Small intestine (tissue), 7 donors: ENCODE measurements around the gene ACAA2. TPM values are rescaled to one million over a fixed set of nuclear protein-coding genes. Genes with fewer than 3 reads are reported as not detected.
"Not testable (repeated sequence)": the region's sequence is repeated elsewhere in the genome, so short reads cannot be mapped to it uniquely, and the experiment has no call there.

Source experiments
- DNase-seq, 2 donors: peaks; one replicate each; pipeline versions ENCODE4 v3.0.0 to v3.0.0-alpha.2; 2013
- FAIRE-seq: peaks from 2 replicates; lab custom pipeline; 2012; peaks lifted over from hg19 to GRCh38; lab: Jason Lieb, UNC
- H3K27ac ChIP-seq, 3 donors: one replicate each; pipeline ENCODE4 v1.5.1; 2013; ENCODE audit warnings: low read length in 2 of 3, mild to moderate bottlenecking in 2 of 3, control low read depth in 1 of 3, inconsistent platforms in 1 of 3, low read depth in 1 of 3, moderate library complexity in 1 of 3
- H3K27me3 ChIP-seq, 3 donors: one replicate each; pipeline ENCODE4 v1.6.1; 2013; ENCODE audit warnings: low read length in 3 of 3, inconsistent platforms in 1 of 3; ENCODE audit not compliant: control insufficient read depth in 3 of 3, insufficient read depth in 3 of 3
- H3K36me3 ChIP-seq, 3 donors: one replicate each; pipeline ENCODE4 v1.6.1; 2013; ENCODE audit warnings: low read length in 3 of 3, inconsistent platforms in 1 of 3, low read depth in 1 of 3, mild to moderate bottlenecking in 1 of 3, moderate library complexity in 1 of 3; ENCODE audit not compliant: control insufficient read depth in 3 of 3, insufficient read depth in 2 of 3
- H3K4me1 ChIP-seq, 3 donors: one replicate each; pipeline ENCODE4 v1.6.1; 2013; ENCODE audit warnings: low read length in 2 of 3, inconsistent platforms in 1 of 3, low read depth in 1 of 3, mild to moderate bottlenecking in 1 of 3, moderate library complexity in 1 of 3; ENCODE audit not compliant: control insufficient read depth in 3 of 3, insufficient read depth in 2 of 3
- H3K4me3 ChIP-seq, 3 donors: one replicate each; pipeline ENCODE4 v1.5.1; 2013; ENCODE audit warnings: low read length in 3 of 3, control low read depth in 1 of 3, inconsistent platforms in 1 of 3, low read depth in 1 of 3, mild to moderate bottlenecking in 1 of 3, moderate library complexity in 1 of 3
- H3K9me3 ChIP-seq, 2 donors: one replicate each; pipeline ENCODE4 v1.6.1; 2013; ENCODE audit warnings: low read depth in 1 of 2, low read length in 1 of 2; ENCODE audit not compliant: control insufficient read depth in 2 of 2, insufficient read depth in 1 of 2
- WGBS, 3 donors: extraction: QIAGEN DNeasy Blood & Tissue Kit; methylation state at CpG; one replicate each; pipeline ENCODE4 v1.1.7; 2013; 5-methylcytosine and 5-hydroxymethylcytosine counted together
- polyA plus RNA-seq, 4 donors: library from polyadenylated mRNA; stranded (reverse) in 3 of 4; unstranded in 1 of 4; fragments of 200-250 nt in 3 of 4; fragments of 120-200 nt in 1 of 4; gene quantifications; one replicate each; pipeline versions ENCODE4 v1.2.1 to v1.2.3, GENCODE V29; 2013
- donor health status: healthy with polysubstance abuse.
- donor health status: control.
- donor health status: control.
- donor health status: Bipolar disorder and iron deficiency.
- donor health status: healthy.

Gene ACAA2
- polyA plus RNA-seq, 4 donors, result 114 to 397 (median 208) TPM

DNA sequence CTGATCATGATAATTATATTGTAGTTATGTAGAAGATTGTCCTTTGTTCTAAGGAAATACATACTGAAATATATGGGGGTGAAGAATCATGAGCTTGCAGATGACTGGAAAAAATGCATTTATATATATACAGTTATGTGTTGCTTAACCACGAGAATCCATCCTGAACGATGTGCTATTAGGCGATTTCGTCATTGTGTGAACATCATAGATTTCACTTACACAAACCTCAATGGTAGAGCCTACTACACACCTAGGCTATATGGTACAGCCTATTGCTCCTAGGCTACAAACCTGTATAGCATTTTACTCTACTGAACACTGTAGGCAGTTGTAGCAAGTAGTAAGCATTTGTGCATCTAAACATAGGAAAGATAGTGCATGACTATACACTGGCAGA lies 2.6 kb upstream of the ACAA2 start:
- FAIRE-seq, result peak; percentile 64
- Histone ChIP-seq H3K27ac (no peak overlapping the region), H3K27me3 (no peaks in the 10 kb centered on the region), H3K4me3 (no peak overlapping the region), H3K9me3 (no peaks in the 10 kb centered on the region), H3K4me1 (peaks cover 3 to 23% (median 6%) of the 10 kb centered on the region in 3 donors), H3K36me3 (peaks cover 0 to 11% (median 0%) of the 10 kb centered on the region in 3 donors)
- no peak for DNase-seq
- WGBS, 3 donors, result 80 to 95% (median 91%) methylated on average over 4 of the region's 4 CpGs

DNA sequence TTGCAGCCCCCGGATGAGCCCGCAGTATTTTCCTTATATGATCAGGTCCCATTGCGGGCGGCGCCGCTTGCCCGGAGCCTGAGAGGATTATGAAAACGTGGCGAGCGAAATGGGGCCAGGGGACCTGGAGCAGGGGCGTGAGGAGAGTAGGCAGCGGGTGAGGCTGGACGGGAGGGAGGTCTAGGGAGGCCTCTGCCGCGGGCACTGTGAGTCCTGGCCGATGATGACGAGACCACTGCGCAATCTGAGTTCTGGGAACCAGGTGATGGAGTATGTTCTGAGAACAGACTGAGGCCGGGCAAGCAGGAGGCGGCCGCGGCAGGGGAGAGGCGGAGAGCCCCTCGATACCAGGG lies 790 bp upstream of the ACAA2 start:
- peaks cover 0 to 5% (median 0%) of the 10 kb centered on the region in 3 donors for H3K36me3 ChIP-seq
- H3K4me3 ChIP-seq, result peak overlapping the region; percentile 71 to 90 (median 77)
- H3K9me3 ChIP-seq, result peaks cover 0 to 4% of the 10 kb centered on the region in 2 donors
- peaks cover 3 to 26% (median 6%) of the 10 kb centered on the region in 3 donors for H3K4me1 ChIP-seq
- no peaks in the 10 kb centered on the region for H3K27me3 ChIP-seq
- peak in 1 of 2 donors; percentile 56 for DNase-seq
- H3K27ac ChIP-seq, result peak overlapping the region; percentile 98 to 99 (median 99)
- 0 to 1% (median 0%) methylated on average over 24 of the region's 24 CpGs for WGBS, 3 donors
- FAIRE-seq, result no peak

DNA sequence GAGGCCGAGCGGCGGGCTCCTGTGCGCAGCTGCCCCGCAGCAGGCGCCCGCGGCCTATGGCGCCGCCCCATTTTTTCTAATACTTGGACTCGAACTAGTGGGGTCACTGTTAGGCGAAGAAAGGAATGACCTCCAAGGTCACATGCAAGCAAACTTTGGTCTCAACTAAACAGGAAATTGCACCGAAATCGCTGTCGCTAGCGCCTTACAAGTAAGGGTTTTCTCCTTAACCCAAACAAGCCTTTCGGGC lies 339 bp downstream of the ACAA2 start:
- no peaks in the 10 kb centered on the region for H3K27me3 ChIP-seq
- peak overlapping the region; percentile 98 to 99 (median 99) for H3K27ac ChIP-seq
- DNase-seq (peak; percentile 71 to 81), FAIRE-seq (no peak)
- peak overlapping the region; percentile 71 to 90 (median 77) for H3K4me3 ChIP-seq
- peaks cover 0 to 4% (median 0%) of the 10 kb centered on the region in 3 donors for H3K36me3 ChIP-seq
- WGBS, 3 donors, result 1 to 3% (median 2%) methylated on average over 17 of the region's 17 CpGs
- H3K4me1 ChIP-seq, result peaks cover 3 to 21% (median 6%) of the 10 kb centered on the region in 3 donors
- peaks cover 0 to 13% of the 10 kb centered on the region in 2 donors for H3K9me3 ChIP-seq

DNA sequence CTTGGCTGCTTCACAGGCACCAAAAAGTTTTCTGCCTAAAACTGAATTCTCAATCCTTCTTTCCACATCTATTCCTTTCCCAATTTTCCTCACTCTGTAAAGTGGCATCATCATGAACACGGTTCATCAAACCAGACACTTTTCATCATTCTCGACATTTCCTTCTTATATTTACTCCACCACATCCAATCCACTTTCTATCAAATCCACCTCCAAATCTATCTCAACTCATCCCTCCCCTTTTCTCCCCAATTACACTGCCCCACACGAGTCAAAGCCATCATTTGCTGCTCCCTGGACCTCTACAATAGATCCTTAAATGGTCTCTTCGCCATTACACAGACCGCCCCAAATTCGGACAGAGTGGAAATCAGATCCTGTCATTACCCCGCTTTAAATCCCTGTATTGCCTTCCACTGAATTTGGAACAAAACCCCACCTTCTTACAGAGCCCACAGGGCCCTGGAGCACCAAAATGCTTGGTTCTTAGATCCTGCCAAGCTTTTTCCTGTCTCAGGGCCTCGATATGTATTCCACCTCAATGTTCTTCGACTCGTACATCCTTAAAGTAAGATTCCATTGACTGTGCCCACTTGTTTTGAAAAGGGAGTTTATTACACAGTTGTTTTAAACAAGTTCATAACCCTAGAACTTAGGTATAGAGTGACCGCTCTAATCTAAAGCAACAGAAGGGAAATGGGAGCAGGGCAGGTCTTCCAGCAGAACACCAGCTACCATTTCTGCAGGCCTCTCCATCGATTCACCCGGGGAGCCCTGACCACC lies 856 bp downstream of the ACAA2 start:
- Histone ChIP-seq H3K27me3 (no peaks in the 10 kb centered on the region), H3K4me3 (peak overlapping the region; percentile 71 to 90 (median 77)), H3K4me1 (peaks cover 2 to 16% (median 6%) of the 10 kb centered on the region in 3 donors), H3K36me3 (peaks cover 0 to 4% (median 0%) of the 10 kb centered on the region in 3 donors), H3K27ac (peak overlapping the region; percentile 98 to 99 (median 99)), H3K9me3 (peaks cover 0 to 13% of the 10 kb centered on the region in 2 donors)
- WGBS, 3 donors, result 15 to 31% (median 29%) methylated on average over 13 of the region's 13 CpGs
- DNase-seq (peak in 1 of 2 donors; percentile 23), FAIRE-seq (no peak)

DNA sequence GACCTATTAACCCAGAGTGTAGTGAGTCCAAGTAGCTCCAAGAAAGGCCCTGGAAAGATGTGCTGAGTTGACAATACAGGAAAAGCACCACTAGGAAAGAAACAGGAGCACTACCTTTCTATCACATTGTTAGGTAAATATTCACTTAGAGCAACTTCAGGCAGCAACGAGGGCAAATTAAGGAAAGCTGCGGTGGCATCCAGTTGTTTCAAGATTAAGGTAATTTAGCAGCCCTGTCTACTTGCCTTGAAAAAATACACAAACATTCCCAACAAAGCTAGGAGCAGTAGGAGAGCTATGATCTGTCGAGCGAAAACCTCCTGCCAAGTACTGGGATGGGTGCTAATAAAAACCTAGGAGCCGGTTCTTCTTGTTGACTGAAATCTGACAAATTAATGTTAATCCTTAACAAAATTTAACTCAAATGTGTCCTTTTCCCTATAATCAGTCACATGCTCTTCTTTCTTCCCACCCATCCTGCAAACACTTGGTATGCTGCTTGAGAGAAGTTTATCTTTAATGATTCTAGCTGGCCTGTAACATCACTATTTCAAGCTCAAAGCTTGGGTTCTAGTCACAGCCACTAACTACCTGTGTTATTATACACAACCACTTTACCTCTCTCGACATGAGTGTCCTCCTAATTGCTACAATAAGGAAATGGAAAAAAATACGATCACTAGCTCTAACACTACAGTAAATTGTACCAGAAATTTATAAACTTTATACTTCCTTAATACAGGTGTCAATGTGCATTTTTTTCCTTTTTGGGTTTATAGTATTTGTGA lies 2.0 kb downstream of the ACAA2 start:
- H3K4me3 ChIP-seq, result peak overlapping the region in 2 of 3 donors; percentile 3 to 36
- 10 to 41% (median 37%) methylated on average over 7 of the region's 7 CpGs for WGBS, 3 donors

DNA sequence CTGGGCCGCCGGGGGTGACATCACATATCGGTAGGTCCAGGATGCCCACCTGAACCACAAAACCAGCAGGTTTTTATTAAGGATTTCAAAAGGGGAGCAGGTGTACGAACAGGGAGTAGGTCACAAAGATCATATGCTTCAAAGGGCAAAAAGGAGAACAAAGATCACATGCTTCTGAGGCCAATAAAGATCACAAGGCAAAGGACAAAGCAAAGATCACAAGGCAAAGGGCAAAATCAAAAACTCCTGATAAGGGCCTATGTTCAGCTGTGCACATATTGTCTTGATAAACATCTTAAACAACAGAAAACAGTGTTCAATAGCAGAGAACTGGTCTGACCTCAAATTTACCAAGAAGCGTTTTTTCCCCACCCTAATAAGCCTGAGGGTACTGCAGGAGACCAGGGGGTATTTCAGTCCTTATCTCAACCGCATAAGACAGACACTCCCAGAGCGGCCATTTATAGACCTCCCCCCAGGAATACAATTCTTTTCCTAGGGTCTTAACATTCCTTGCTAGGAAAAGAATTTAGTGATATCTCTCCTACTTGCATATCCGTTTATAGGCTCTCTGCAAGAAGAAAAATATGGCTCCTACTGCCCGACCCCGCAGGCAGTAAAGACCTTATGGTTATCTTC lies 4.7 kb downstream of the ACAA2 start:
- Histone ChIP-seq H3K9me3 (peaks cover 0 to 13% of the 10 kb centered on the region in 2 donors), H3K4me1 (peaks cover 0 to 16% (median 6%) of the 10 kb centered on the region in 3 donors)
- DNase-seq, FAIRE-seq, H3K27me3 ChIP-seq, H3K27ac ChIP-seq, H3K36me3 ChIP-seq, H3K4me3 ChIP-seq: not testable (repeated sequence)
- 89 to 93% (median 90%) methylated on average over 10 of the region's 10 CpGs for WGBS, 3 donors

More for the DNA sequence above, 2.0 kb downstream of the ACAA2 start:
- H3K27me3 ChIP-seq, result no peaks in the 10 kb centered on the region
- FAIRE-seq (no peak), DNase-seq (peak; percentile 57 to 63)
- H3K27ac ChIP-seq, result peak overlapping the region; percentile 64 to 98 (median 65)
- peaks cover 0 to 13% of the 10 kb centered on the region in 2 donors for H3K9me3 ChIP-seq
- H3K4me1 ChIP-seq, result peaks cover 2 to 16% (median 6%) of the 10 kb centered on the region in 3 donors
- peaks cover 0 to 7% (median 0%) of the 10 kb centered on the region in 3 donors for H3K36me3 ChIP-seq

DNA sequence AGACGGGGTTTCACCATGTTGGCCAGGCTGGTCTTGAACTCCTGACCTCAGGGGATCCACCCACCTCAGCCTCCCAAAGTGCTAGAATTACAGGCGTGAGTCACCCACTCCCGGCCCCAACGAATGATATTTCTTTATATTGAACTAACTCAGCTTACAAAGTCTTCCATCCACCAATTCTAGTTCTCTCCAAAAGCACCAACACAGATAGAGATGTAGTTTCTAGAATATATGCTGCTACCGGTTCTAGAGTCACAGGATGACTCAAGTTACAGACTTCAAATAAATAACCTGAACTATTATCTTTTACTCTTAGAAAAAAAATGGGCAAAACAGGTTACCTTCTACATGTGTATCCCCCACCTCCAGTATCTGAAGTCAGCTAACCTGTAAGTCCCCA lies 9.2 kb downstream of the ACAA2 start:
- 87 to 91% (median 89%) methylated on average over 5 of the region's 5 CpGs for WGBS, 3 donors
- DNase-seq (no peak), FAIRE-seq (no peak)
- Histone ChIP-seq H3K4me3 (no peak overlapping the region), H3K9me3 (peaks cover 0 to 9% of the 10 kb centered on the region in 2 donors), H3K36me3 (peaks cover 0 to 15% (median 5%) of the 10 kb centered on the region in 3 donors), H3K27ac (no peak overlapping the region), H3K27me3 (no peaks in the 10 kb centered on the region), H3K4me1 (peaks cover 0 to 6% (median 0%) of the 10 kb centered on the region in 3 donors)

DNA sequence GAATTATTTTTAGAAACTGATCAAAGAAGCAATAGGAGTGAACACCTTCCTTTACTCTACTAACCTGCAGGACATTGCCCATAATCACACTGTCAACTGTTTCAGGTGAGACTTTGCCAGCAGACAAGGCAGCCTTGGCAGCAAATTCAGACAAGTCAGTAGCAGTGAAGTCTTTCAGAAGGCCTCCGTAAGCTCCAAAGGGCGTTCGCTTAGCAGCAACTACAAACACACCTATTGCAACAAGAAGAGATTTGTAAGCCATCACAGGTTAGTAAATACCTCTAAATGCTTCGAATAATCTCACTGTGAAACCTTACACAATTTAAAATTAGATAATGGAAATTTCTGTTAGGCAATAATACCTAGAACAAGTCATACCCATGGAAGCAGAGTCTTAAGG lies 10.7 kb downstream of the ACAA2 start:
- H3K4me1 ChIP-seq, result peaks cover 0 to 6% (median 0%) of the 10 kb centered on the region in 3 donors
- no peaks in the 10 kb centered on the region for H3K9me3 ChIP-seq
- peak in 1 of 2 donors; percentile 67 for DNase-seq
- WGBS, 3 donors, result 76 to 91% (median 88%) methylated on average over 4 of the region's 4 CpGs
- no peak overlapping the region for H3K4me3 ChIP-seq
- peaks cover 0 to 16% (median 5%) of the 10 kb centered on the region in 3 donors for H3K36me3 ChIP-seq
- no peak for FAIRE-seq
- peak overlapping the region in 1 of 3 donors; percentile 75 for H3K27ac ChIP-seq
- H3K27me3 ChIP-seq, result no peaks in the 10 kb centered on the region
